A549 (cell line): ENCODE results near the gene BOC. TPM values are rescaled to one million over a fixed set of nuclear protein-coding genes. Genes with fewer than 3 reads are reported as not detected.

Experiments used
- ATAC-seq, 2 experiments: fragments of 200-7000 bp in 1 of 2; fragments of >200 bp in 1 of 2; cut with Nextera tagmentation in 1 of 2; cut with Tn5 transposase in 1 of 2; 3 replicates each; pipeline versions ENCODE4 v1.8.0 to v1.9.1; 2018 to 2020; ENCODE audit warnings: mild to moderate bottlenecking in 1 of 2, moderate library complexity in 1 of 2
- CTCF ChIA-PET: fragments of 300-600 bp; sonication (Branson Sonifier 250); formaldehyde crosslinking; extraction: SDS; loops from one replicate; lab custom pipeline; 2021; ENCODE audit warnings: antibody characterized with exemption, inconsistent platforms; lab: Yijun Ruan, JAX
- POLR2A ChIA-PET: fragments of 350-600 bp; formaldehyde crosslinking; extraction: SDS; loops from one replicate; lab custom pipeline; 2021; ENCODE audit warnings: antibody characterized with exemption, inconsistent platforms; lab: Yijun Ruan, JAX
- DNase-seq, 2 experiments: peaks; one replicate each; pipeline versions ENCODE4 v3.0.0 to v3.0.0-alpha.2; 2011 to 2016; ENCODE audit warnings: low read depth in 1 of 2, low spot score in 1 of 2
- FAIRE-seq: peaks from 2 replicates; lab custom pipeline; 2011; peaks lifted over from hg19 to GRCh38; lab: Jason Lieb, UNC
- H3K27ac ChIP-seq, 2 experiments: fragments of >200 bp; sonication (Bioruptor Twin); formaldehyde crosslinking; 3 replicates each; pipeline ENCODE4 v1.5.1; 2016 to 2017
- H3K4me1 ChIP-seq: fragments of >200 bp; sonication (Bioruptor Twin); formaldehyde crosslinking; 3 replicates; pipeline ENCODE4 v1.6.1; 2016
- H3K4me2 ChIP-seq: fragments of >200 bp; sonication (Bioruptor Twin); formaldehyde crosslinking; 3 replicates; pipeline ENCODE4 v1.6.1; 2016
- H3K4me3 ChIP-seq: fragments of >200 bp; sonication (Bioruptor Twin); formaldehyde crosslinking; 3 replicates; pipeline ENCODE4 v1.5.1; 2016
- H3K9me3 ChIP-seq: fragments of >200 bp; sonication (Bioruptor Twin); formaldehyde crosslinking; 3 replicates; pipeline ENCODE4 v1.6.1; 2016
- BHLHE40 ChIP-seq: IDR thresholded peaks from 2 replicates; pipeline ENCODE4 v1.6.1; 2012; ENCODE audit warnings: low read depth, low read length, inconsistent platforms
- CBX2 ChIP-seq: fragments of 200-600 bp; sonication (generic); IDR thresholded peaks from 2 replicates; pipeline ENCODE4 v1.6.1; 2016; ENCODE audit warnings: low read depth, mild to moderate bottlenecking, borderline replicate concordance
- CHD4 ChIP-seq: fragments of 200-600 bp; sonication (generic); IDR thresholded peaks from 2 replicates; pipeline ENCODE4 v1.6.1; 2016; ENCODE audit warnings: antibody characterized with exemption, mild to moderate bottlenecking, borderline replicate concordance
- EHMT2 ChIP-seq: fragments of 200-600 bp; sonication (generic); IDR thresholded peaks from 2 replicates; pipeline ENCODE4 v1.6.1; 2016; ENCODE audit warnings: antibody characterized with exemption, low read depth, mild to moderate bottlenecking, moderate library complexity
- ESRRA ChIP-seq: fragments of 150-350 bp; IDR thresholded peaks from 2 replicates; pipeline ENCODE4 v1.6.1; 2014; ENCODE audit warnings: mild to moderate bottlenecking, low read length, borderline replicate concordance
- FOSB ChIP-seq: fragments of 250-450 bp; sonication (Bioruptor Pico); IDR thresholded peaks from 2 replicates; pipeline ENCODE4 v1.5.0; 2020; ENCODE audit warnings: mild to moderate bottlenecking, moderate library complexity
- FOSL2 ChIP-seq, 2 experiments: fragments of 450-650 bp in 1 of 2; fragments of >200 bp in 1 of 2; sonication (Bioruptor Twin) in 1 of 2; formaldehyde crosslinking; IDR thresholded peaks; 2 replicates each; pipeline versions ENCODE4 v1.5.0 to v1.6.1; 2016 to 2020; ENCODE audit warnings: mild to moderate bottlenecking in 1 of 2, moderate library complexity in 1 of 2
- GATA3 ChIP-seq: IDR thresholded peaks from 2 replicates; pipeline ENCODE4 v1.6.1; 2012; ENCODE audit warnings: borderline replicate concordance
- JUN ChIP-seq, 2 experiments: fragments of >200 bp; sonication (Bioruptor Twin); formaldehyde crosslinking; IDR thresholded peaks; 2 replicates in 1 of 2; 3 replicates in 1 of 2; pipeline ENCODE4 v1.6.1; 2016 to 2017
- KDM5A ChIP-seq: fragments of 200-600 bp; sonication (generic); IDR thresholded peaks from 2 replicates; pipeline ENCODE4 v1.6.1; 2016; ENCODE audit warnings: antibody characterized with exemption, mild to moderate bottlenecking
- MAZ ChIP-seq: fragments of 150-350 bp; IDR thresholded peaks from 2 replicates; pipeline ENCODE4 v1.6.1; 2014; ENCODE audit warnings: antibody characterized with exemption, low read depth, low read length, borderline replicate concordance
- POLR2A ChIP-seq: IDR thresholded peaks from 2 replicates; pipeline ENCODE4 v1.6.1; 2012; ENCODE audit warnings: mild to moderate bottlenecking, low read length
- RCOR1 ChIP-seq: fragments of 150-350 bp; IDR thresholded peaks from 2 replicates; pipeline ENCODE4 v1.6.1; 2014; ENCODE audit warnings: antibody characterized with exemption, low read length, low read depth
- SMC3 ChIP-seq: fragments of >200 bp; sonication (Bioruptor Twin); formaldehyde crosslinking; IDR thresholded peaks from 3 replicates; pipeline ENCODE4 v1.6.1; 2018; ENCODE audit warnings: inconsistent platforms
- TFCP2L1 ChIP-seq: fragments of 250-450 bp; sonication (Bioruptor Pico); IDR thresholded peaks from 2 replicates; pipeline ENCODE4 v1.5.0; 2021; ENCODE audit warnings: mild to moderate bottlenecking
- ZFP36 ChIP-seq: fragments of 450-650 bp; IDR thresholded peaks from 2 replicates; pipeline ENCODE4 v1.6.1; 2014; ENCODE audit warnings: borderline replicate concordance; ENCODE audit not compliant: partially characterized antibody
- ZNF302 ChIP-seq: fragments of 250-450 bp; sonication (Bioruptor Pico); IDR thresholded peaks from 2 replicates; pipeline ENCODE4 v1.9.0; 2021; ENCODE audit warnings: inconsistent platforms, mild to moderate bottlenecking, moderate library complexity
- ZSCAN20 ChIP-seq: fragments of 250-450 bp; sonication (Bioruptor Pico); IDR thresholded peaks from 2 replicates; pipeline ENCODE4 v1.8.0; 2022; ENCODE audit warnings: mild to moderate bottlenecking, moderate library complexity
- WGBS: methylation state at CpG from one replicate; pipeline ENCODE4 v1.1.6; 2017; ENCODE audit errors: missing lambda C conversion rate; 5-methylcytosine and 5-hydroxymethylcytosine counted together
- polyA plus RNA-seq, 4 experiments: library from polyadenylated mRNA; depleted of rRNA in 3 of 4; stranded (reverse); fragments of >200 nt; fragmentation: RNase III in 1 of 4; extraction: RNeasy Plus Mini Kit Qiagen cat#74134 plus additional on column Dnase treatment in 1 of 4; gene quantifications; 2 replicates in 3 of 4; 3 replicates in 1 of 4; pipeline ENCODE4 v1.2.3, GENCODE V29; 2011 to 2017
- TF ChIP-seq, protein P1 (sequence below): IDR thresholded peaks from 2 replicates; pipeline ENCODE4 v1.6.1; 2012; ENCODE audit warnings: low read depth, borderline replicate concordance
- TF ChIP-seq, protein P2 (sequence below): fragments of 250-450 bp; sonication (Bioruptor Pico); IDR thresholded peaks from 2 replicates; pipeline ENCODE4 v1.5.0; 2021; ENCODE audit warnings: mild to moderate bottlenecking, moderate library complexity, borderline replicate concordance
- TF ChIP-seq, protein P3 (sequence below): fragments of >200 bp; sonication (Bioruptor Twin); formaldehyde crosslinking; IDR thresholded peaks from 3 replicates; pipeline ENCODE4 v1.5.1; 2016
- TF ChIP-seq, protein P4 (sequence below): fragments of 150-350 bp; IDR thresholded peaks from 2 replicates; pipeline ENCODE4 v1.6.1; 2014; ENCODE audit warnings: low read depth, mild to moderate bottlenecking, low read length
- TF ChIP-seq, protein P5 (sequence below): fragments of 450-650 bp; IDR thresholded peaks from 2 replicates; pipeline ENCODE4 v1.6.1; 2014; ENCODE audit warnings: antibody characterized with exemption
- TF ChIP-seq, protein P6 (sequence below): fragments of >200 bp; sonication (Bioruptor Twin); formaldehyde crosslinking; IDR thresholded peaks from 2 replicates; pipeline ENCODE4 v1.6.1; 2016

BOC gene
- polyA plus RNA-seq, 2 of the 4 experiments (the other 2 are of a cell fraction), result 4.0 TPM

DNA sequence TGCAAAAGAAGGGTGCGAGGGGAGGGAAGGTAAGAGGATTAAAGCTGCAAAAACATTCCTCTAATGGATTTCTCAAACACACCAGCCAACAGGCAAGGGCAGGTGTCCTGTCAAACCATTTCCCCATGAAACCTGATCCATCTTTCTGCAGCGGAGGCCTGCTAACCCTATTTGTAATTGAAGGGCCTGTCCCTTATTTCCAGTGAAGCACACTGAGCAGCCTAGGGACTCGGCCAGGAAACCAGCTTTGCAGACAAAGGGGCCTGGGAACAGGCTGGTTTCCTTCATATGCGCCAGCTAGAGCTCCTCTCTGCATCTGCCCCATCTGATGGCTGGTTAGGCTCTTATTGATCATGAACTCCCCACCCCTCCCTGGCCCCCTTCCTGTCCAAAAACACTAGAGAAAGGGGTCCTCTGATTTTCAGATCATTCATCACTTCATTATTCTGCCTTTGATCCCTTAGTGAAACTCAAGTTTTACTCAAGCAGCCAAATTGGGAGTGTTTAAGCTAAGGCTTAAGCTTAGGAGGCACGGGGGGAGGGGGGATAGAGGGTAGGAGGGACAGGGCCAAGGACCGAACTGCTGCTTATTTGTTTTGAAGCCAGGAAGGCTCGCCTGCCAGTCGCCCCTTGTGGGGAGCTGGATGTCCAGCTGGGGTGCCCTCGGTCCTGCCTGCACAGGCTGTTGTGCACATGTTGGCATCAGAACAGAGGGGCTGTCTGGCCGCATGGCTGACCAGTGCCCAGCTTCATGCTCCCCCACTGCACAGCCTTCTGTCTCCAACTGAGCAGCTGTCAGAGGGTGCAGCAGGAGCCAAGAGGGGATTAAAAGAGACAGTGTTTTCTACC, 53.1 kb downstream of the BOC start:
- DNase-seq (no peak), ATAC-seq (no peak), FAIRE-seq (no peak)
- ChIA-PET CTCF (interaction anchor here (1.0 to 1.8 kb wide), 4 partner anchors 8 to 117 kb away, joined by 3 read pairs; no protein-coding TSS in a partner anchor), POLR2A (no interaction called here)
- no peak for TF ChIP-seq EHMT2
- TF ChIP-seq, protein P1, sequence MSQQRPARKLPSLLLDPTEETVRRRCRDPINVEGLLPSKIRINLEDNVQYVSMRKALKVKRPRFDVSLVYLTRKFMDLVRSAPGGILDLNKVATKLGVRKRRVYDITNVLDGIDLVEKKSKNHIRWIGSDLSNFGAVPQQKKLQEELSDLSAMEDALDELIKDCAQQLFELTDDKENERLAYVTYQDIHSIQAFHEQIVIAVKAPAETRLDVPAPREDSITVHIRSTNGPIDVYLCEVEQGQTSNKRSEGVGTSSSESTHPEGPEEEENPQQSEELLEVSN, result no peak
- TF ChIP-seq, protein P2, sequence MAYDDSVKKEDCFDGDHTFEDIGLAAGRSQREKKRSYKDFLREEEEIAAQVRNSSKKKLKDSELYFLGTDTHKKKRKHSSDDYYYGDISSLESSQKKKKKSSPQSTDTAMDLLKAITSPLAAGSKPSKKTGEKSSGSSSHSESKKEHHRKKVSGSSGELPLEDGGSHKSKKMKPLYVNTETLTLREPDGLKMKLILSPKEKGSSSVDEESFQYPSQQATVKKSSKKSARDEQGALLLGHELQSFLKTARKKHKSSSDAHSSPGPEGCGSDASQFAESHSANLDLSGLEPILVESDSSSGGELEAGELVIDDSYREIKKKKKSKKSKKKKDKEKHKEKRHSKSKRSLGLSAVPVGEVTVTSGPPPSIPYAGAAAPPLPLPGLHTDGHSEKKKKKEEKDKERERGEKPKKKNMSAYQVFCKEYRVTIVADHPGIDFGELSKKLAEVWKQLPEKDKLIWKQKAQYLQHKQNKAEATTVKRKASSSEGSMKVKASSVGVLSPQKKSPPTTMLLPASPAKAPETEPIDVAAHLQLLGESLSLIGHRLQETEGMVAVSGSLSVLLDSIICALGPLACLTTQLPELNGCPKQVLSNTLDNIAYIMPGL (CRISPR knock-in tag), result no peak
- TF ChIP-seq, protein P3, sequence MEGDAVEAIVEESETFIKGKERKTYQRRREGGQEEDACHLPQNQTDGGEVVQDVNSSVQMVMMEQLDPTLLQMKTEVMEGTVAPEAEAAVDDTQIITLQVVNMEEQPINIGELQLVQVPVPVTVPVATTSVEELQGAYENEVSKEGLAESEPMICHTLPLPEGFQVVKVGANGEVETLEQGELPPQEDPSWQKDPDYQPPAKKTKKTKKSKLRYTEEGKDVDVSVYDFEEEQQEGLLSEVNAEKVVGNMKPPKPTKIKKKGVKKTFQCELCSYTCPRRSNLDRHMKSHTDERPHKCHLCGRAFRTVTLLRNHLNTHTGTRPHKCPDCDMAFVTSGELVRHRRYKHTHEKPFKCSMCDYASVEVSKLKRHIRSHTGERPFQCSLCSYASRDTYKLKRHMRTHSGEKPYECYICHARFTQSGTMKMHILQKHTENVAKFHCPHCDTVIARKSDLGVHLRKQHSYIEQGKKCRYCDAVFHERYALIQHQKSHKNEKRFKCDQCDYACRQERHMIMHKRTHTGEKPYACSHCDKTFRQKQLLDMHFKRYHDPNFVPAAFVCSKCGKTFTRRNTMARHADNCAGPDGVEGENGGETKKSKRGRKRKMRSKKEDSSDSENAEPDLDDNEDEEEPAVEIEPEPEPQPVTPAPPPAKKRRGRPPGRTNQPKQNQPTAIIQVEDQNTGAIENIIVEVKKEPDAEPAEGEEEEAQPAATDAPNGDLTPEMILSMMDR, result no peak
- TF ChIP-seq MAZ, result no peak
- TF ChIP-seq, protein P4, sequence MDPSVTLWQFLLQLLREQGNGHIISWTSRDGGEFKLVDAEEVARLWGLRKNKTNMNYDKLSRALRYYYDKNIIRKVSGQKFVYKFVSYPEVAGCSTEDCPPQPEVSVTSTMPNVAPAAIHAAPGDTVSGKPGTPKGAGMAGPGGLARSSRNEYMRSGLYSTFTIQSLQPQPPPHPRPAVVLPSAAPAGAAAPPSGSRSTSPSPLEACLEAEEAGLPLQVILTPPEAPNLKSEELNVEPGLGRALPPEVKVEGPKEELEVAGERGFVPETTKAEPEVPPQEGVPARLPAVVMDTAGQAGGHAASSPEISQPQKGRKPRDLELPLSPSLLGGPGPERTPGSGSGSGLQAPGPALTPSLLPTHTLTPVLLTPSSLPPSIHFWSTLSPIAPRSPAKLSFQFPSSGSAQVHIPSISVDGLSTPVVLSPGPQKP, result no peak
- no peak for TF ChIP-seq POLR2A
- no peak for TF ChIP-seq CHD4
- no peak for TF ChIP-seq TFCP2L1 (CRISPR knock-in tag)
- TF ChIP-seq FOSL2 (IDR thresholded peaks at IDR 0.05), result no peak
- TF ChIP-seq FOSL2 (CRISPR knock-in tag; IDR thresholded peaks at IDR 0.05), result no peak
- no peak for TF ChIP-seq FOSB (CRISPR knock-in tag)
- no peak for TF ChIP-seq ZNF302
- H3K4me1 ChIP-seq, result no peaks in the 10 kb centered on the region
- H3K4me3 ChIP-seq, result no peak overlapping the region
- WGBS, result 71% methylated on average over 10 of the region's 10 CpGs
- no peak overlapping the region for H3K4me2 ChIP-seq
- no peaks in the 10 kb centered on the region for H3K9me3 ChIP-seq
- no peak overlapping the region for H3K27ac ChIP-seq

DNA sequence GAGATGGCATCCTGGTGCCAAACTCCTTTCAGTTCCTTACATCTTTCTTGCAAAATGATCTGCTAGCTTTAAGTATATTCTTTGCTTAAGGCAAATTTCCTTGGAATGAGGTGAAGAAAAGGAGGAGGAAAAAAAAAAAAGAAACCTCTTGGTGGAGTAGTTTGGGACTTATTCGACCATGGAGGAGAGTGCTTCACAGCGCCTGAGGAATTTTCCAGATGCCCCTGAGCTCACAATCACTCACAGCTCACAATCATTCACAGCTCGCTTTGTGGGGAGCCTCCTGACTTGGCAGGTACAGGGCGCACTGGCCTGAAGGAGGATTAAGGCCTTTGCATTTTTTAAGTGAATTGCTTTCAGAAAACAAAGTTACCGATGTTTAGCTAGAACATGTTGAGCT, 53.9 kb downstream of the BOC start:
- Histone ChIP-seq H3K9me3 (no peaks in the 10 kb centered on the region), H3K4me3 (no peak overlapping the region), H3K27ac (no peak overlapping the region), H3K4me2 (no peak overlapping the region), H3K4me1 (no peaks in the 10 kb centered on the region)
- ATAC-seq (no peak), FAIRE-seq (no peak), DNase-seq (no peak)
- WGBS, result 76% methylated on average over 5 of the region's 5 CpGs
- CTCF ChIA-PET, result interaction anchor here (1.0 to 1.2 kb wide), 3 partner anchors 8 to 117 kb away, joined by 3 read pairs; no protein-coding TSS in a partner anchor
- POLR2A ChIA-PET, result no interaction called here
- TF ChIP-seq, protein P5, sequence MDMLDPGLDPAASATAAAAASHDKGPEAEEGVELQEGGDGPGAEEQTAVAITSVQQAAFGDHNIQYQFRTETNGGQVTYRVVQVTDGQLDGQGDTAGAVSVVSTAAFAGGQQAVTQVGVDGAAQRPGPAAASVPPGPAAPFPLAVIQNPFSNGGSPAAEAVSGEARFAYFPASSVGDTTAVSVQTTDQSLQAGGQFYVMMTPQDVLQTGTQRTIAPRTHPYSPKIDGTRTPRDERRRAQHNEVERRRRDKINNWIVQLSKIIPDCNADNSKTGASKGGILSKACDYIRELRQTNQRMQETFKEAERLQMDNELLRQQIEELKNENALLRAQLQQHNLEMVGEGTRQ, result no peak
- no peak for TF ChIP-seq MAZ
- no peak for TF ChIP-seq GATA3
- no peak for TF ChIP-seq SMC3
- TF ChIP-seq CBX2, result no peak
- TF ChIP-seq FOSB (CRISPR knock-in tag), result no peak
- TF ChIP-seq, protein P6, sequence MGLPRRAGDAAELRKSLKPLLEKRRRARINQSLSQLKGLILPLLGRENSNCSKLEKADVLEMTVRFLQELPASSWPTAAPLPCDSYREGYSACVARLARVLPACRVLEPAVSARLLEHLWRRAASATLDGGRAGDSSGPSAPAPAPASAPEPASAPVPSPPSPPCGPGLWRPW, result no peak
- TF ChIP-seq BHLHE40, result no peak
- no peak for TF ChIP-seq JUN (IDR thresholded peaks at IDR 0.05)
- no peak for TF ChIP-seq ZFP36
- TF ChIP-seq ESRRA, result no peak
- TF ChIP-seq FOSL2 (IDR thresholded peaks at IDR 0.05), result no peak
- no peak for TF ChIP-seq FOSL2 (CRISPR knock-in tag; IDR thresholded peaks at IDR 0.05)
- TF ChIP-seq, protein P3, result no peak
- no peak for TF ChIP-seq ZSCAN20 (CRISPR knock-in tag)
- TF ChIP-seq RCOR1, result no peak
- no peak for TF ChIP-seq KDM5A
- TF ChIP-seq, protein P4, result no peak
